ENCODE results near the gene SMPX. TPM values are rescaled to one million over a fixed set of nuclear protein-coding genes. Genes with fewer than 3 reads are reported as not detected.
"Not testable (repeated sequence)": the region's sequence is repeated elsewhere in the genome, so short reads cannot be mapped to it uniquely, and the experiment has no call there.

Gene SMPX
- total RNA-seq, 2 experiments from 2014 or later = not detected

DNA sequence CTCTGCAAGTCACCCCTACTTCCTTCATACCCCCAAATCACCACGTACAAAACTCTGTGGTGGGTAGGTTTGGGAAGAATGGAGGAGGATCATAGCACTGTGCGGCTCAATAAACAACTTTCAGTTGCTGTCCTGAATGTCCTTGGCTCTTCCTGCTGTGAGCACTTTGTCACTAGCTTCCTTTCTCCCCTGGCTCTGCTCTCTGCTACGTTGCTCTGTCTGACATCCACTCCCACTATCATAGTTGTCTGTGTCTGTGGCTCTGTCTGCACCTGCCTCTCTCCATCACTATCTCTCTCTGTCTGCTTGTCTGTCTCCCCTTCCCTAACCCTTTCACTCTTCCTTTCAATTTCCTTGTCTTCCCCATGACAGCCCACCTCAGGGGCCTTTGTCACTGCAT, 21.2 kb upstream of the SMPX start:
- Histone ChIP-seq H3K4me3 (ENCODE audit: low read depth, low read length, poor library complexity, severe bottlenecking) (no peak overlapping the region), H3K4me1 (ENCODE audit: insufficient read depth, low read length, poor library complexity, severe bottlenecking) (no peaks in the 10 kb centered on the region), H3K36me3 (ENCODE audit: insufficient read depth, low read length) (no peaks in the 10 kb centered on the region), H3K79me2 (ENCODE audit: insufficient read depth, low read depth, low read length) (no peaks in the 10 kb centered on the region), H3K4me2 (ENCODE audit: low read length) (no peak overlapping the region), H3K27ac (ENCODE audit: low read depth, low read length, poor library complexity, severe bottlenecking) (no peak overlapping the region), H3K9me2 (ENCODE audit: insufficient read depth, low read length) (no peaks in the 10 kb centered on the region), H3K9me3 (ENCODE audit: low read length) (no peaks in the 10 kb centered on the region), H2AFZ (ENCODE audit: low read length) (no peak overlapping the region), H4K20me1 (ENCODE audit: insufficient read depth, low read length) (no peaks in the 10 kb centered on the region)
- ChIA-PET CTCF (ENCODE audit: unreplicated experiment) (no interaction called here), POLR2A (no interaction called here)
- no peak for DNase-seq (ENCODE audit: low spot score)
- intact Hi-C loops (cut with micrococcal nuclease; ENCODE audit: unreplicated experiment) = no loop called here
- no TSS peak for BruUV-seq (replicated peaks)
- TF ChIP-seq, protein P1, sequence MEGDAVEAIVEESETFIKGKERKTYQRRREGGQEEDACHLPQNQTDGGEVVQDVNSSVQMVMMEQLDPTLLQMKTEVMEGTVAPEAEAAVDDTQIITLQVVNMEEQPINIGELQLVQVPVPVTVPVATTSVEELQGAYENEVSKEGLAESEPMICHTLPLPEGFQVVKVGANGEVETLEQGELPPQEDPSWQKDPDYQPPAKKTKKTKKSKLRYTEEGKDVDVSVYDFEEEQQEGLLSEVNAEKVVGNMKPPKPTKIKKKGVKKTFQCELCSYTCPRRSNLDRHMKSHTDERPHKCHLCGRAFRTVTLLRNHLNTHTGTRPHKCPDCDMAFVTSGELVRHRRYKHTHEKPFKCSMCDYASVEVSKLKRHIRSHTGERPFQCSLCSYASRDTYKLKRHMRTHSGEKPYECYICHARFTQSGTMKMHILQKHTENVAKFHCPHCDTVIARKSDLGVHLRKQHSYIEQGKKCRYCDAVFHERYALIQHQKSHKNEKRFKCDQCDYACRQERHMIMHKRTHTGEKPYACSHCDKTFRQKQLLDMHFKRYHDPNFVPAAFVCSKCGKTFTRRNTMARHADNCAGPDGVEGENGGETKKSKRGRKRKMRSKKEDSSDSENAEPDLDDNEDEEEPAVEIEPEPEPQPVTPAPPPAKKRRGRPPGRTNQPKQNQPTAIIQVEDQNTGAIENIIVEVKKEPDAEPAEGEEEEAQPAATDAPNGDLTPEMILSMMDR (conservative IDR thresholded peaks at IDR 0.05; ENCODE audit: low read length) = no peak
- TF ChIP-seq EZH2phosphoT487 (IDR thresholded peaks at IDR 0.05; ENCODE audit: borderline replicate concordance, low read depth, low read length) = no peak

DNA sequence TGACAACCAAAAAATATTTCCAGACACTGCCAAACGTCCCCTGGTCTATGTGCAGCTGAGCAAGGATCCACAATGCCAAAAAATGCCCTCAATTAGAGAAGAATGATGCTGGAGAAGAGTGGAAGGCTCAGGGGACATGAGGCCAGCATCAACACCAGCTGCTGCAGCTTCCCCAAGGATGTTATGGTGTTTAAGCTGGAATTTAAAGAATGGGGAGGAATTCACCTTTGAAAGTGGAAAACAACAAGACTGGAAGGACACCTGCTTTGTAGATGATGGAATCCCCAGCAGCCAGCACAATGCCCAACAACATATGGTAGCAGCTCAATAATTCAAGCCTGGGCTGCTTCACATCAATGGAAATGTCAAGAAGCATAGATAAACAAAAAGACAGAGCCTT, 20.3 kb upstream of the SMPX start:
- Histone ChIP-seq H3K27ac (ENCODE audit: low read depth, low read length, poor library complexity, severe bottlenecking) (no peak overlapping the region), H3K9me2 (ENCODE audit: insufficient read depth, low read length) (no peaks in the 10 kb centered on the region), H3K9me3 (ENCODE audit: low read length) (no peaks in the 10 kb centered on the region), H3K4me2 (ENCODE audit: low read length) (no peak overlapping the region), H2AFZ (ENCODE audit: low read length) (no peak overlapping the region), H3K36me3 (ENCODE audit: insufficient read depth, low read length) (no peaks in the 10 kb centered on the region), H4K20me1 (ENCODE audit: insufficient read depth, low read length) (no peaks in the 10 kb centered on the region), H3K4me3 (ENCODE audit: low read depth, low read length, poor library complexity, severe bottlenecking) (no peak overlapping the region), H3K4me1 (ENCODE audit: insufficient read depth, low read length, poor library complexity, severe bottlenecking) (no peaks in the 10 kb centered on the region), H3K79me2 (ENCODE audit: insufficient read depth, low read depth, low read length) (no peaks in the 10 kb centered on the region)
- no peak for TF ChIP-seq EZH2phosphoT487 (IDR thresholded peaks at IDR 0.05; ENCODE audit: borderline replicate concordance, low read depth, low read length)
- TF ChIP-seq, protein P1 (conservative IDR thresholded peaks at IDR 0.05; ENCODE audit: low read length) = no peak
- CTCF ChIA-PET (ENCODE audit: unreplicated experiment) = no interaction called here
- POLR2A ChIA-PET = no interaction called here
- no peak for DNase-seq (ENCODE audit: low spot score)
- no TSS peak for BruUV-seq (replicated peaks)
- intact Hi-C loops (cut with micrococcal nuclease; ENCODE audit: unreplicated experiment) = no loop called here

DNA sequence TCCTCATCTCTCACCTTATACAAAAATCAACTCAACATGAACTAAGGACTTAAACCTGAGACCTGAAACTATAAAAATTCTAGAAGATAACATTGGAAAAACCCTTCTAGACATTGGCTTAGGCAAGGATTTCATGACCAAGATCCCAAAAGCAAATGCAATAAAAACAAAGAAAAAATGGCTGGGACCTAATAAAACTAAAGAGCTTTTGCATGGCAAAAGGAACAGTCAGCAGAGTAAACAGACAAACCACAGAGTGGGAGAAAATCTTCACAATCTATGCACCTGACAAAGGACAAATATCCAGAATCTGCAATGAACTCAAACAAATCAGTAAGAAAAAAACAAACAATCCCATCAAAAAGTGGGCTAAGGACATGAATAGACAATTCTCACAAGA, 17.2 kb upstream of the SMPX start:
- POLR2A ChIA-PET = interaction anchor here (0.6 kb wide), 1 partner anchor 90 kb away, joined by 3 read pairs; no protein-coding TSS in a partner anchor
- DNase-seq (ENCODE audit: low spot score); H3K27ac ChIP-seq (ENCODE audit: low read depth, low read length, poor library complexity, severe bottlenecking); H2AFZ ChIP-seq (ENCODE audit: low read length); H3K9me2 ChIP-seq (ENCODE audit: insufficient read depth, low read length); BruUV-seq (replicated peaks); H3K4me1 ChIP-seq (ENCODE audit: insufficient read depth, low read length, poor library complexity, severe bottlenecking); H3K79me2 ChIP-seq (ENCODE audit: insufficient read depth, low read depth, low read length); H3K4me2 ChIP-seq (ENCODE audit: low read length); H3K36me3 ChIP-seq (ENCODE audit: insufficient read depth, low read length); H4K20me1 ChIP-seq (ENCODE audit: insufficient read depth, low read length); H3K4me3 ChIP-seq (ENCODE audit: low read depth, low read length, poor library complexity, severe bottlenecking); H3K9me3 ChIP-seq (ENCODE audit: low read length); intact Hi-C loops (cut with micrococcal nuclease; ENCODE audit: unreplicated experiment); CTCF ChIA-PET (ENCODE audit: unreplicated experiment): not testable (repeated sequence)

DNA sequence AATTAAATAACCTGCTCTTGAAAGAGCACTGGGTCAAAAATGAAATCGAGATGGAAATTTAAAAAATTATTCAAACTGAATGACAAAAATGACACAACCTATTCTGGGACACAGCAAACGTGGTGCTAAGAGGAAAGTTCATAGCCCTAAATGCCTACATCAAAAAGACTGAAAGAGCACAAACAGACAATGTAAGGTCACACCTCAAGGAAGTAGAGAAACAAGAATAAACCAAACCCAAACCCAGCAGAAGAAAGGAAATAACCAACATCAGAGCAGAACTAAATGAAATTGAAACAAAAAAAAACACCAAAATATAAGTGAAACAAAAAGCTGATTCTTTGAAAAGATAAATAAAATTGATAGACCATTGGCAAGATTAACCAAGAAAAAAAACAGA, 15.1 kb upstream of the SMPX start:
- H3K27ac ChIP-seq (ENCODE audit: low read depth, low read length, poor library complexity, severe bottlenecking); POLR2A ChIA-PET: not testable (repeated sequence)

More for the DNA sequence above, 15.1 kb upstream of the SMPX start:
- H2AFZ ChIP-seq (ENCODE audit: low read length); H3K4me1 ChIP-seq (ENCODE audit: insufficient read depth, low read length, poor library complexity, severe bottlenecking); DNase-seq (ENCODE audit: low spot score); H3K4me2 ChIP-seq (ENCODE audit: low read length); H3K79me2 ChIP-seq (ENCODE audit: insufficient read depth, low read depth, low read length); H3K9me2 ChIP-seq (ENCODE audit: insufficient read depth, low read length); H3K9me3 ChIP-seq (ENCODE audit: low read length); H3K4me3 ChIP-seq (ENCODE audit: low read depth, low read length, poor library complexity, severe bottlenecking); H3K36me3 ChIP-seq (ENCODE audit: insufficient read depth, low read length); BruUV-seq (replicated peaks); H4K20me1 ChIP-seq (ENCODE audit: insufficient read depth, low read length); CTCF ChIA-PET (ENCODE audit: unreplicated experiment); intact Hi-C loops (cut with micrococcal nuclease; ENCODE audit: unreplicated experiment): not testable (repeated sequence)
